Kasumi-1 (cell line): ENCODE measurements around the gene KCNN3.
A peak's percentile ranks its signal among the peaks of the same experiment; 100 is the strongest.

Source experiments
- DNase-seq, 2 experiments: peaks; one replicate each; lab custom pipeline; 2025; lab: John Stamatoyannopoulos, UW

Gene KCNN3

DNA sequence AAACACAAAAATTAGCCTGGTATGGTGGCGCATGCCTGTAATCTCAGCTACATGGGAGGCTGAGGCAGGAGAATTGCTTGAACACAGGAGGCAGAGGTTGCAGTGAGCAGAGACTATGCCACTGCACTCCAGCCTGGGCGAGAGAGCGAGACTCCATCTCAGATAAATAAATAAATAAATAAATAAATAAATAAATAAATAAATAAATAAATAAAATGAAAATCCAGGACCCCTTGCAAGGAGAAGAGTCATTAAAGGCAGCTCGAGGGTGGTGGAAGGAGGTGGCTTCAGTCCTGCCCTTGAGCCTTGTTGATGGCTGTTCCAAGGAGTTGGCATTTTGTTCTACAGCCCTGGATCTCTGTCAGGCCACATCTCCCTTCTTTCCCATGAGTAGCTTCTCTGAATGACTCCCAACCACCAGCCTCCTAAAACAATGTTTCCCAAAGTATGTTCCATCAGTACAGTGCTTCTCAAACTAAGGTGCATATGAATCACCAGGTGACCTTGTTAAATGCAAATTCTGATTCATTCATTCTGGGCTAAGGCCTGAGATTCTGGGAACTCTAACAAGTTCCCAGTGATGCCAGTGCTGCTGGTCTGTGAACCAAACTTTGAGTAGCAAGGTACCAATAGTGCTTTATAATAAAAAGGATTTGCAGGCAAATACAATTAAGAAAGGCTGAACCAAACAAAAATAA, 99.0 kb downstream of the KCNN3 start:
- DNase-seq = no peak

DNA sequence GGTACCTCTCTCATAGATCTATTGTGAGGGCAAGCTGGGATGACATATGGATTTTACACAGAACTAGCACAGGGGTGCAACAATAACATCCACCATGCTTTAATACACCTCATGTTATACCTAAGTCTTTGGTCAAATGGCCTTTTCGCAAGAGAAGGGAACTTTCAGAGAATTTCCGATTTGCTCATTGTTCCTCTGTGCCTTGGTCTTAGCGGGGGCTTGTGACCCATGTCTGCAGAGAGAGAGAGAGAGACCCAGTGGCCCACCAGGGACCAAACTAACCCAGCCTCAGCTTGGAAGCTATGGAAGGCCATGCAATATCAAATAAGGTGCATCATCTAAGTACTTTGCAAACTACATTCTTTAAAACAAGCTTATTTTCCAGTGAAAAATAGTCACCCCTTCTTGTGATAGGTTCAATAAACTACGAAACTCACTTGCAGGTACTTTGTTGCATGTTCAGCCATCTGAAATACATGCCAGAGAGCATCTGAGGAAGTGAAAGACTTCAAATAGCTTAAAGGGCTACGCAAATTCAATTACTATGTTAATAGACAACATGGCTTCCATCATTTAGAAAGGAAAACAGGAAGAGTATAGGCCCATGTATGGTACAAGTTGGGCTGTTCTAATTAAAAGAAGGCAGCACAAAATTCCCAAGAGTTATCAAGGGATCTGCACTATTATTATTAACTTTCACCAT, 100.7 kb downstream of the KCNN3 start:
- no peak for DNase-seq

DNA sequence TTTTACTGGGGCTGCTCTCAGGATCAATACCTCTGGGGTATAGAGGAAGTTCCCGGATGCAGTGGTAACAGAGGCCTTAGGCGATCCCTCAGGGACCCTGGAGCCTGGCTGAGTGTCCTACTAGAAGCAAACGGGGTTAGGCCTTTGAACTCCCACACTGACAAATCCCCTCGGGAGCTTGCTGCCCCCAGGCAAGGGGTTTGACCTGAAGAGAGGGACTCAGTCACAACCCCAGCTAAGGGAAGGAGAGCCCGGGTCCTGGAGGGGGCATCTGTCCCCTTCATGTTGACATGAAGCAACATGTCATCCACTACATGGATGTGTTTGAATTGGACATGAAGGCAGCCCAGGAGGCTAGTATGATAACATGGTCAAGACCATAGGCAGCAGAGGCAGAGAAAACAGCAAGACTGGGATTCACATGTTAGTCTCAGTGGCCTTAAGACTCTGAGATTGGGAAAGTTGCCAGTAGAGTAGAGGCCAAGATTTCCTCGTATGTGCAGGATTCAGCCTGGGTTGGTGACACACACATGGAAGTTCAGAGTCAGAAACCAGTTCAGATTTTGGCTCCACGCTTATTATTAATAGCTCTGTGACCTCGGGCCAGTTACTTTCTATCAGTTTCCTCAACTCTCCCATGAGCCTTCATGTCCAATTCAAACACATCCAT, 101.5 kb downstream of the KCNN3 start:
- no peak for DNase-seq

DNA sequence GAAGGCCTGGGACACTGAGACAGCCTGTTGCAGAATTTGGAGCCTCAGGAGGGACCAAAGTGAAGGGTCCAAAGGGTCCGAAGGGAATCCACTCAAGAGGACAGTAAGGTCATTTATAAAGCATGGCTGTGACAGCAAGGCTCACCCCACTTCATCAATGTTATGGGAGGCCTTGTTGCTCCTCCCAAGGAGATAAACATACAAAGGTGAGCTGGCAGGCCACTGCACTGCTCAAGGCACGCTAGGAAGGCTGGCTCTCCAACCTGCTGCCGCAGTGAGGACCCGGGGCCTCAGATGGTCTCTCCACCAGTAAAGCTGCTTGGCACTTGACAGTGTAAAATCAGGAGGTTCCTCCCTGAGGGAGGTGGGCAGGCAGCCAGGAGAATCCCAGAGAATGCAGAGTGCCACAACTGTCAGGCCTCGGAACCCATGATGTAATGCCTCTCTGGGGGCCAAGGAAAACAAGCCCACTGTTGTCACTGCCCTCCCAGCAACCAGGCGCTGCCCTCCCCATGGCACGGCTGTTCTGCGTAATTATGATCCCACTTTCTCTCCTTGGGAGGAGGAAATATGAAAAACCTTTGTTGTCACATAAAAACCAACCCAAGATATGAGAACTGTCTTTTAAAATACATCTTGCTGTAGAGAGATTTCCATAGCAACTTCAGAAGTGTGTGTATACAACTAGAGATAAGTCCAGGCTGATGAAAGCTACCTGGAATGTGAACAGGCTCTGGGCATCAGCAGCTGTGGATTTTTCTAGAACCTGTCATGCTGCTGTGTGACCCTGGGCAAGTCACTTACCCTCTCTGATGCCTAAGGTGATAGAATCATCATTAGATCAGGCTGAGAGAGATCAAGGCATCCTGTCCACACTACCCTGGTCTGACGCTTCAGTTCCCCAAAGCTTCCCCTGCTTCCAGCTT, 102.5 kb downstream of the KCNN3 start:
- DNase-seq = no peak

DNA sequence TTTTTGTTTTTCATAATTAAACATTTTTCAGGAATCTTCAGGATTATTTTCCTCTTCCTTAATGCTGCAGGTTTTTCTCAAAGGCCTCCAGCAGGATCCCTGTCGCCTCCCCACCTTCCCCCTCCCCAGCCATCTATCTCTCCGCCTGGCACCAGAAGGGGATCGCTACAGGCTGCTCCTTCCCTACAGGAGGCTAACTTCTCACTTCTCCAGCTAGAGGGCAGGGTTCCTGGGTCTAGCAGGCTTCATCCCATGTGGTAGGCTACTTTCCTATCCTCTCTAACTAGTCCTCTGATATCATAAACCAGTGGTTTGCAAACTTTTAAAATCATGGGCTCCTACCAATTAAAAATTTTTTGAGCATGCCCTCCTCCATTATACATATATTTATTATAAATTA, 104.1 kb downstream of the KCNN3 start:
- peak; percentile 73 to 77 for DNase-seq

DNA sequence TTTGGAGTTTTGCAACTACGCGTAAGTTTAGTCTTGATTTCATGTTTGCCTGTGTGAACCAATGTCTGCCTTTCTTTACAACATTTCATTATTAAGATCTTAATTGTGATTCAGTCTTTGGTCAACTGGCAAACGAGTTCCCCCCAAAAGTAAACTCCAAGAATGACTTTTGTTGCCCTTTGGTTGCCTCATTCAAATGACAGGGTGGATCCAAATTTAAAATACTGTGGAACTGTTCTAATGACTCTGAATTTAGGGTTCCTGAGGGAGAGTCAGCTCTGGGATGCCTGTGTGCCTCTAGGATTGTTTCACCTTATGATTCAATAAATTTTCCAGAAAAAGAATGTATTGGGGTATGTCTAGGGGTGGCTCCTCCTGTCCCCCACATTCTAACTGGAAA, 105.3 kb downstream of the KCNN3 start:
- no peak for DNase-seq

DNA sequence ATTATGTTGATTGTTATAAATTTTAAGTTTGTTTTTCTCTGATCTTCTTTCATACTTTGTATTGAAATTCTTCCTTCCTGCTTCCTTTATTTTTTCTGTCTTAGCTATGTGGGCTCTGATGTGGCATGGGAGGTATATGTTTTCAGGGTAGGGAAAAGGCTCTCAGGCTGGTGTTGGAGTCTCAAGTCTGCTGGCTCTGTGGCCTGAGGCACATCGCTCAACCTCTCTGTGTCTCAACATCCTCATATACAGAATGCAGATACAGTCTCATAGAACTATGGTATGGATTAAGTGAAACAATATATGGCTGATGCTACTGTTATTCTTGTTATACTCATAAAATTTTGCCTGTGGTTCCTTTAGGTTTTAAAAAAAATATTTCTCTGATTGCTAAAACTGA, 105.9 kb downstream of the KCNN3 start:
- no peak for DNase-seq

DNA sequence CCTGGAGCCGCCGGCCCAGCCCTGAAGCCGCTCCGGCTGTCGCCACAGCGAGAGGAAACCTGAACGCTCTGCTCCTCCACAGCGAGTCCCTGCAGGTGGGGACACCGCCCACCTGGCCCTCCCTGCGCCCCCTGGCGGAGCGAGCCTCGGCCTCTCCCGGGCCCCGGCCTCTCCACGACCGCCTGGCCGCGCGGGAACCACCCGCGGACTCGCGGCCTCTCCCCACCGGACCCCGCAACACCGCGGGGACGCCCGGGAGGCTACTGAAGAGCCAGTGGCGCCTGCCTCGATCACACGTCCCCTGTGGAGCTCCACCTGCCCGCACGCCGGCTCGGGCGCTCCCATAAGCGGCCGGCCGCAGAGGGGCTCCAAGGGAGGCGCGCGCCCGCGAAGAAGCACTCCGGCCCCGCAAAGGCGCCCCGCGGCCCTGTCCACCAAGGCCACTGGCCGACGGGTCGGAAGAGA, 109.6 kb downstream of the KCNN3 start:
- no peak for DNase-seq

DNA sequence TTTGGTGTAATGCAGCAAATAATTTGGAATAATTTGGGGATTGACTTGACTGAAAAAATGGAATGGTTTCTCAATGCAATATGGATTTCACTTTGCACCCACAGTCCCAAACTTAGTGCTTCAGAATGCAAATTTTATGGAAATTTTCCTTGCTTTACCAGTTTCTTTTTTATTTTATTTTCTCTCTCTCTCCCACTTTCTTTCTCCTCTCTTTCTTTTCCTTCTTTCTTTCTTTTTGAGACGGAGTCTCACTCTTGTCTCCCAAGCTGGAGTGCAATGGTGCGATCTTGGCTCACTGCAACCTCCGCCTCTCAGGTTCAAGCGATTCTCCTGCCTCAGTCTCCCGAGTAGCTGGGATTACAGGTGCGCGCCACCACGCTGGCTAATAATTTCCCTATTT, 110.3 kb downstream of the KCNN3 start:
- DNase-seq = no peak

DNA sequence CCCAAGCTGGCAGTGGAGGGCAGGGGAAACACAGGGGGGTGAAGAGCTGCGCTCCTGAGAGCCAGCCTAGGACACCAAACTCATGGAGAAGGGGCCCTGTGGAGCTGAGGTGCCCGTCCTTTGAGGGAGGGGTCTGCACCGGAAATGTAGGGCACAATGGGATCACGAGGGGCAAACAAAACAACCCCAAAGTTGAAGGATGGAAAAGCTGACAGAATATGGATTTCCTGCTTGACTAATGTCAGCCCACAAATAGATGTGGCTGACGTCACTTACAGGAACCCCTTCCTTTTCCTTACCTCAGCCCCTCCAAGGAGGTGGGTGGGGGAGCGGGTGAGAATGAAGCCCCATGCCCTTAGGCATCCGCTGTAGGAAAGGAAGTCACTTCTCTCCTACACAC, 110.9 kb downstream of the KCNN3 start:
- DNase-seq = no peak

DNA sequence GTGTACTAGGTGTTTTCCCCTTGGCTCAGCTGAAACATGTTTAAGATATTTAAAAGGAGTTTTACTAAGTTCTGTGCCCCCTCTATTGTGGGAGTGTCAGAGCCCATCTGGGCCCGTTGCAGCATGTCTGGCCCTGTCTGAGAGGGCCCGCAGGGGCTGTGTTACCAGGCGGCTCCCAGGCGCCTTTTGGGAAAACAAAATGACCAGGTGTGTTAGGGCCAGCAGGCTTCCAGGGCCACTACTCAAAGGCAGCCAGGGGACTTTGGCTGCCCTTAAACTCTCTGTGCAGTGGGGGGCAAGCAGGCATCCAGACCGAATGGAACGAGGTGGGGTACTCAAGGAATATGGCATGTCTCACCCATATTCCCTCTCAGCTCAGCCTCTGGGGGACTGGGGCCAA, 111.7 kb downstream of the KCNN3 start:
- no peak for DNase-seq

DNA sequence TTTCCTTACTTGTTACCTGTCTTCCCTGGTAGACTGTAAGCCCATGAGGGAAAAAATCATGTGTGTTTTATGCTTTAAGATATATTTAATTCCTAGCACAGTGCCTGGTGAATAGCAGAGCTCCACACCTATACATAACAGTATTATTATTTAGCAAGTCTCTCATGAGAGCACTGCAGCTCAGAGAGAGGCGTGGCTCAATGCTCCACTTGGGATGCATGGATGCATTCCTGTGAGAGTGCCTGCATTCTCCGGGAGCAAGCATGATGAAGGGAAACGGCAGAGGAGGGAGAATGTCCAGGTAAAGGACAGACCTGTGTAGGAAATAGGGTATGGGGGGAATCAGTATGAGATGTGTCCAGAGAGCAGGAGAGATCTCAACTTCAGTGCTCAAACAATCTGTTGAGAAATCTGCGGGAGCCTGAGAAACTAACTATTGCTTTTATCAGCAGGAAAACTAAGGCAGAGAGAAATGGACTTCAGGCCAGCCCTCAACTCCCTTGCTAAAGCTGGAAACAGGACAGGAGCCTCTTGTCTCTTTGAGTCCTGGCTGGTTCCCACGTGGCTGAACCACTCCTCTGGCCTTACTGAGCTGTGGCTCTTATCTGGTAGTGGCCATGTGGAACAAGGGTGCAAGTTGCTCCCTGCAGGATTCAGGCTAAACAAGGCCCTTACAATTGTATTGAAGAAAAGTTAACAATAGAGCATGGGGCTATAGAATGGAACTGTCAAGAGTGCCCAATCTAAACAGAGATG, 113.1 kb downstream of the KCNN3 start:
- DNase-seq = no peak

DNA sequence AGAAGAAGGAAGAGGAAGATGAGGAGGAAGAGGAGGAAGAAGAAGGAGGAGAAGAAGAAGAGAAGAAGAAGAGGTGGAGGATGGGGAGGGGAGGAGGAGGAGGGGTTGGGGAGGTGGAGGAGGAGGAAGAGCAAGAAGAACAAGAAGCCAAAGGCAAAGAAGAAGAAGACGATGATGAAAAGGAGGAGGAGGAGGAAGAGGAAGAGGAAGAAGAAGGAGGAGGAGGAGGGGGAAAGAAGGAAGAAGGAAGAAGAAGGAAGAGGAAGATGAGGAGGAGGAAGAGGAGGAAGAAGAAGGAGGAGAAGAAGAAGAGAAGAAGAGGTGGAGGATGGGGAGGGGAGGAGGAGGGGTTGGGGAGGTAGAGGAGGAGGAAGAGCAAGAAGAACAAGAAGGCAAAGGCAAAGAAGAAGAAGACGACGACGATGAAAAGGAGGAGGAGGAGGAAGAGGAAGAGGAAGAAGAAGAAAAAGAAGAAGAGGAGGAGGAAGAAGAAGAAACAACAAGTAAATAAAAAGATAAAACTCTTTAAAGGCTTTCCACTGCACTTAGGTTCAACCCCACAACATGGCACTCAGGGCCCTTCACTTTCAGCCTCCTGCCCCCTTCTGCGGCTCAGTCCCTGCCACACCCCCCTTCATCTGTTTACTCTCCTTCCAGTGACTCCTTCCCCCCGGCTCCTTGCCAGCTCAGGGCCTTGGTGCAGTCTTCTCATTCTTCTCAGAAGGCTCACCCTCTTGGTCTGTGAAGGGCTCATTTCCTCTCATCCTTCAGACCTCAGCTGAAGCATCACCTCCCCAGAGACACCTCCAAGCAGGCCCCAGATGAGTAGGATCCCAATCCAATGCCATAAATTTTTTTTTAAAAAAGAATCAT, 114.0 kb downstream of the KCNN3 start:
- no peak for DNase-seq

DNA sequence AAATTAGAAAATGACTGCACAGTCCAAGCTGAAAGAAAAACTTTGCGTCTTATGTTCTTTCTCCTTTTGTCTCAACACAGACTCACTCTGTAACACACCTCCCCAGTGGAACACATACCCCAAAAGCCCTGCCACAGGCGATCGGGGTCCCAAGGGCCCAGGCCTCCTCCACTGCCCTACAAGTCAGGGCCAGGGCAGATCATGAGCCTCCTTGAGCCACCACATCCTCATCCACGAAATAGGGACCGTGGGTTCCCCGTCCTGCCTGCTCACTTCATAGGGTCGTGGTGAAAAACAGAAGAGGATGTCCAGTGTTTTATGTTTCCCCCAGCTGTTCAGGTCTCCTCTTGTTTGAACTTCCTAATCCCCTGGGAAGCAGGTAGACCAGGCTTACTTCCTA, 116.7 kb downstream of the KCNN3 start:
- no peak for DNase-seq

DNA sequence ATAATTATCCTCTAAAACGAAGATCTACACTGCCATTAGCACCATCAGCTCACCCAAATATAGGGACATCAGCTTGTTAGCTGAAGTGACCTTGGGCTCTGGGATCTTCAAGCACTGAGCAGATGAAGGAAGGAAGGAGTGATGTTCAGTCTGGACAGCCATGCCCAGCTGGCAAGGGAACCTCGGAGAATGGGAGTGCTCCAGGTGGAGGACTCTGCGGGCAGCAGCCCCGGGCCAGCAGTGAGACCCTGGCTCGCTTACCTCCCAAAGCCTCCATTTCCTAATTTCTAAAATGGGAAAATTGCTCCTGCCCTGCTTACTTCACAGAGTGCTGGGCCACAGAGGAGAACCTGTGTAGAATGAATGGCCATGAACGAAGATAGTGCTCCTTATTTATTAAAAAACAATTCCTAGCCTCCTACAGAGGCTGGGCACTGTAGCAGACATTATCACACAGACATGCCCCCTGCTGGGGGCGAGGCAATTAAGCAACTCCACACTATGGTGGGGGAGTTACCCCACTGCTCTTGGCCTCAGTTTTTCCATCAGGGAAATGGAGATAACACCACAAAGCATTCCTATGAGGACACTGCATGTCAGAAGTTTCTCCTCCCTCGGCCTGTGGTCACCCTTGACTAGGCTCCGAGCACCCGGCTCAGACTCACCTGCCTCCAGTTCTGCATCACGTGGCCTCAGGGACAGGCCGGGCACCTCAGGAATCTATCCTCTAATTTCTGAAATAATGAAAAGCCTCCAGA, 117.6 kb downstream of the KCNN3 start:
- peak; percentile 6 to 9 for DNase-seq

DNA sequence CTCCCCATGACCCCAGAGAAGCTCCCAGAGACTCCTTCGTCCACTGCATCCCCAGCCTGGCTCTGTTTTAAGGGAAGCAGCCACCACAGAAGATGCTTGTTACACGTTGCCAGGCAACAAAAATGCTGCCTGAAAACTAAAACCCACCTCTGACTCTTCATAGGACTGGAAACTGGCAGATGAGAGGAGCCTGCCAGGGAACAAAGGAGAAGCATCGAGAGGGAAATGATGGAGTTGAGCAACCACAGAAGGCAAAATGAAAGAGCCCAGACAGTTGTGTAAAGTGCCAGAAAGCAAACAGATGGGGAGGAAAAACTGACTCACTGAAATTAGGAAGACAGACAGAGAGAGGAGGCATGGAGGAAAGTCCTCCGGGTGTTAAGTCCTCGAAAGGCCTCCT, 118.4 kb downstream of the KCNN3 start:
- peak; percentile 23 to 31 for DNase-seq

DNA sequence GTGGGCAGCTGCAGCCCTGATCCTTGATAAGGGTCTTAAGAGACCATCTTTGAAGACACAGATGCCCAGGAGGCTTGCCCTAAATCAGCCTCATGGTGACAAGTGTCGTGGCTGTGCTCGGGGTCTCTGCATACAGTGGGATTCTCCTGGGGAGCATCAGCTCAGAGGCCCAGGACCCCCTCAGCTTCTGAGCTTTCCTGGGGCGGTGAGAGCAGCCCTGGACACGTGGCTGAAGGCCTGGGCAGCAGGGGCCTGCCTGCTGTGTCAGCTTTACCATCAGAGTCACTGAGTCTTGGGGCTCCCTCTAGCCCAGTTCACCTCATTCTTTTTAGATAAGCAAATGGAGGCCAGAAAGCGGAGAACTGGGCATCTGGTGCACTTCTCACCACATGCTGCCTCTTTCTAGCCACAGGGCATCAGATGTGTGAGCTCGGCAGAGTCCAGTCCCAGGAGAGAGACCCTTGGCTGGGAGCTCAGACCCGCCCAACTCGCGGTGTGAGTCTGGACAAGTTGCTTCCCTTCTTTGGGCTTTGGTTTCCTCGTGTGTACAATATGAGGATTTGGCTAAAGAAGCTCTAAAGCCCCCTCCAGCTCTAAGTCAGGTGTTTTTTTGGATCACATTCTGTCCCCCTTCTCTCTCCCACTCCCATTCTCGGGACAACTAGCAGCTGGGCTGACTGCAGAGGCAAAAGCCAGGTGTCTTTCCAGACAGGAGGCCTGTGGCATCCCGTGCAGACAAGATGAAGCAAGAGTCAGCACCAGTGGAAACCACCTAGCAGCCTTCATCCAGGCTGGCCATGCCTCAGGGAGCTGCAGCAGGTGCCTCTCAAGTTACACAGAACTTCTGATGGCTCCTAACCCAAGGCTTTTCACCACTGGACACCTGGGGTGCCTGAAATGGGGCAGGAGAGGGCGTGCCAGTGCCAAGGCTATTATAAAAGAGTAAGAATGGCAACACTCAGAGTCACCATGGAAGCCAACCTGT, 119.1 kb downstream of the KCNN3 start:
- DNase-seq = no peak

DNA sequence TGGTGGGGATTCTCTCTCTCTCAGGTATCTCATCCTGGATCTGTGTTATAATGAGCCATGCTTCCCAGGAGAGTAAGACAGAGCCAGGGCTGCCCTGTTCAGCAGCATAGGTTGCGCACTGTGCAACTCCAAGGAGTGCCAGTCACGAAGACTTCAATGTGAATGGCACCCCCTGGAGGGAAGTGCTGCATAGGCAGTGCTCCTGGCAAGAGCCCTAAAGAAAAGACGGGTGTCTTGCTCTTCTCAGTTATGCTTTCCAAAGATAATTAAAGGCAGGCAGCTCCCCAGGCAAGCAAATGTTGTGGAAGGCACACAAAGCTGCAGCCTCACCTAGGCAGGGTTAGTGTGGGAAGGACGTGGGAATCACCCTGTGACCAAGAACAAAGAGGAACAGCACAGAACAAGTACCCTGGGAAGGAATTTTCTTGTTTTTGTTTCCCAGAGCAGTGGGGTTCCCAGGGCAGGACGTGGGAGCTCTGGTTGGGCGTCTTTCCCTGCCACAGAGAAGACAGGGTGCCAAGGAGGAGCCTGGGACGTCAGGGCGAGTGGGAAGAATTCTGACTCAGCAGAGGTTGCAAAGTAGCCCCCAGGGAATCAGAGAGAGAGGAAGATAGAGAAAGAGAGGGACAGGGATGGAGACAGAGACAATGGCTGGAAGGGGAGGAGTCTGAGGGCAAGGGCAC, 120.9 kb downstream of the KCNN3 start:
- peak; percentile 33 to 41 for DNase-seq
